Measurements from ENCODE around the gene PCDHA4. TPM values are rescaled to one million over a fixed set of nuclear protein-coding genes. Genes with fewer than 3 reads are reported as not detected.

PCDHA4 gene
- total RNA-seq, 1 experiment from 2014 or later: not detected

DNA sequence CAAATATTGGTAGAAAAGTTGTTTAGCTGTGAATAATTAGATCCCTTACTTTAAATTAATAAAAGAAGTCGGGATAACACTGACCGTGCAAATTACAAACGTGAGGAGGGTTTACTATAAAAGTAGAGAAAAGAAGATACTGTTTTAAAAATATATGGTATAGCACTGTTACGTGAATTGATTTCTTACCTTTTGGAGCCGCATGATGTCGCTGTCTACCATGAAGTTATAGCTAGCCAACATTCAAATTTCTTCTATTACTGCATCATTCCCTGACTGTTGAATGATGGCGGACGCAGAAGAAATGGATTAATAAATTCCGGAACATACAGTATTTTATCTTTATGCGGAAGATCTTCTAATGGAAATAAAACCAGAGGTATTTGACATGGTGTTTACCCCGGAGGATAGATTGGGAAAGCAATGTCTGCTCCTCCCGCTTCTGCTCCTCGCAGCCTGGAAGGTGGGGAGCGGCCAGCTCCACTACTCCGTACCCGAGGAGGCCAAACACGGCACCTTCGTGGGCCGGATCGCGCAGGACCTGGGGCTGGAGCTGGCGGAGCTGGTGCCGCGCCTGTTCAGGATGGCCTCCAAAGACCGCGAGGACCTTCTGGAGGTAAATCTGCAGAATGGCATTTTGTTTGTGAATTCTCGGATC is 21.0 kb downstream of the PCDHA4 start, which contains the start of gene PCDHA6:
PCDHA6 (plus strand) TSS at position 257 of the 658 bp plus-strand sequence; CDS start at position 389, 132 bp downstream.
- no peak within 1 kb of the TSS for H3K27ac ChIP-seq (ENCODE audit: low read depth, low read length)
- no peak for ATAC-seq
- intact Hi-C loops (cut with micrococcal nuclease): no loop called here
- H3K36me3 ChIP-seq (ENCODE audit: control insufficient read depth in 1 of 2, insufficient read depth in 2 of 2, low read length in 2 of 2): no peaks in the 10 kb centered on the region
- RAD21 ChIA-PET (ENCODE audit: low non-redundant PET in 1 of 2, low total read pairs in 2 of 2, uncharacterized antibody in 2 of 2, unreplicated experiment in 2 of 2): no interaction called here
- CTCF ChIA-PET: no interaction called here
- no peak within 1 kb of the TSS for H3K4me3 ChIP-seq (replicated peaks in 1 of 2; ENCODE audit: low read depth in 1 of 2, low read length in 2 of 2)
- H3K9ac ChIP-seq (ENCODE audit: low read length): no peak within 1 kb of the TSS
- no peak for TF ChIP-seq SP1 (IDR thresholded peaks at IDR 0.05; ENCODE audit: low read depth)
- no peak for TF ChIP-seq CBX3 (IDR thresholded peaks at IDR 0.05; ENCODE audit: low read depth)
- TF ChIP-seq ELF1 (IDR thresholded peaks at IDR 0.05; ENCODE audit: borderline replicate concordance, low read depth): no peak
- TF ChIP-seq, protein P1, sequence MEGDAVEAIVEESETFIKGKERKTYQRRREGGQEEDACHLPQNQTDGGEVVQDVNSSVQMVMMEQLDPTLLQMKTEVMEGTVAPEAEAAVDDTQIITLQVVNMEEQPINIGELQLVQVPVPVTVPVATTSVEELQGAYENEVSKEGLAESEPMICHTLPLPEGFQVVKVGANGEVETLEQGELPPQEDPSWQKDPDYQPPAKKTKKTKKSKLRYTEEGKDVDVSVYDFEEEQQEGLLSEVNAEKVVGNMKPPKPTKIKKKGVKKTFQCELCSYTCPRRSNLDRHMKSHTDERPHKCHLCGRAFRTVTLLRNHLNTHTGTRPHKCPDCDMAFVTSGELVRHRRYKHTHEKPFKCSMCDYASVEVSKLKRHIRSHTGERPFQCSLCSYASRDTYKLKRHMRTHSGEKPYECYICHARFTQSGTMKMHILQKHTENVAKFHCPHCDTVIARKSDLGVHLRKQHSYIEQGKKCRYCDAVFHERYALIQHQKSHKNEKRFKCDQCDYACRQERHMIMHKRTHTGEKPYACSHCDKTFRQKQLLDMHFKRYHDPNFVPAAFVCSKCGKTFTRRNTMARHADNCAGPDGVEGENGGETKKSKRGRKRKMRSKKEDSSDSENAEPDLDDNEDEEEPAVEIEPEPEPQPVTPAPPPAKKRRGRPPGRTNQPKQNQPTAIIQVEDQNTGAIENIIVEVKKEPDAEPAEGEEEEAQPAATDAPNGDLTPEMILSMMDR (IDR thresholded peaks at IDR 0.05 in 2 of 3, conservative IDR thresholded peaks at IDR 0.05 in 1 of 3; ENCODE audit: borderline replicate concordance in 1 of 3, insufficient read depth in 1 of 3, low read depth in 2 of 3, low read length in 2 of 3): no peak
- TF ChIP-seq YY1 (IDR thresholded peaks at IDR 0.05; ENCODE audit: extremely low read depth, insufficient replicate concordance, low read depth, low read length): no peak
- TF ChIP-seq, protein P2, sequence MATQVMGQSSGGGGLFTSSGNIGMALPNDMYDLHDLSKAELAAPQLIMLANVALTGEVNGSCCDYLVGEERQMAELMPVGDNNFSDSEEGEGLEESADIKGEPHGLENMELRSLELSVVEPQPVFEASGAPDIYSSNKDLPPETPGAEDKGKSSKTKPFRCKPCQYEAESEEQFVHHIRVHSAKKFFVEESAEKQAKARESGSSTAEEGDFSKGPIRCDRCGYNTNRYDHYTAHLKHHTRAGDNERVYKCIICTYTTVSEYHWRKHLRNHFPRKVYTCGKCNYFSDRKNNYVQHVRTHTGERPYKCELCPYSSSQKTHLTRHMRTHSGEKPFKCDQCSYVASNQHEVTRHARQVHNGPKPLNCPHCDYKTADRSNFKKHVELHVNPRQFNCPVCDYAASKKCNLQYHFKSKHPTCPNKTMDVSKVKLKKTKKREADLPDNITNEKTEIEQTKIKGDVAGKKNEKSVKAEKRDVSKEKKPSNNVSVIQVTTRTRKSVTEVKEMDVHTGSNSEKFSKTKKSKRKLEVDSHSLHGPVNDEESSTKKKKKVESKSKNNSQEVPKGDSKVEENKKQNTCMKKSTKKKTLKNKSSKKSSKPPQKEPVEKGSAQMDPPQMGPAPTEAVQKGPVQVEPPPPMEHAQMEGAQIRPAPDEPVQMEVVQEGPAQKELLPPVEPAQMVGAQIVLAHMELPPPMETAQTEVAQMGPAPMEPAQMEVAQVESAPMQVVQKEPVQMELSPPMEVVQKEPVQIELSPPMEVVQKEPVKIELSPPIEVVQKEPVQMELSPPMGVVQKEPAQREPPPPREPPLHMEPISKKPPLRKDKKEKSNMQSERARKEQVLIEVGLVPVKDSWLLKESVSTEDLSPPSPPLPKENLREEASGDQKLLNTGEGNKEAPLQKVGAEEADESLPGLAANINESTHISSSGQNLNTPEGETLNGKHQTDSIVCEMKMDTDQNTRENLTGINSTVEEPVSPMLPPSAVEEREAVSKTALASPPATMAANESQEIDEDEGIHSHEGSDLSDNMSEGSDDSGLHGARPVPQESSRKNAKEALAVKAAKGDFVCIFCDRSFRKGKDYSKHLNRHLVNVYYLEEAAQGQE (IDR thresholded peaks at IDR 0.05; ENCODE audit: low read depth): no peak
- no peak for TF ChIP-seq ZFX (IDR thresholded peaks at IDR 0.05)
- TF ChIP-seq JUND (IDR thresholded peaks at IDR 0.05): no peak
- TF ChIP-seq, protein P3, sequence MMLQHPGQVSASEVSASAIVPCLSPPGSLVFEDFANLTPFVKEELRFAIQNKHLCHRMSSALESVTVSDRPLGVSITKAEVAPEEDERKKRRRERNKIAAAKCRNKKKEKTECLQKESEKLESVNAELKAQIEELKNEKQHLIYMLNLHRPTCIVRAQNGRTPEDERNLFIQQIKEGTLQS (IDR thresholded peaks at IDR 0.05): no peak
- no peak for TF ChIP-seq POLR2A (IDR thresholded peaks at IDR 0.05; ENCODE audit: borderline replicate concordance, extremely low read depth, insufficient read depth, insufficient read length)
- no peak for TF ChIP-seq TCF7L2 (IDR thresholded peaks at IDR 0.05; ENCODE audit: borderline replicate concordance, extremely low read depth, insufficient read depth, insufficient read length)
- TF ChIP-seq ZNF274 (IDR thresholded peaks at IDR 0.05; ENCODE audit: low read depth, low read length): no peak
- no peak for TF ChIP-seq SRF (IDR thresholded peaks at IDR 0.05; ENCODE audit: low read depth)
- no peak for TF ChIP-seq SIN3A (IDR thresholded peaks at IDR 0.05; ENCODE audit: low read depth)
- no peak for TF ChIP-seq EGR1 (IDR thresholded peaks at IDR 0.05; ENCODE audit: low read depth)
- no peak for TF ChIP-seq RAD21 (IDR thresholded peaks at IDR 0.05; ENCODE audit: low read depth)
- TF ChIP-seq POLR2AphosphoS5 (IDR thresholded peaks at IDR 0.05; ENCODE audit: low read depth, low read length): no peak
- TF ChIP-seq EZH2 (IDR thresholded peaks at IDR 0.05): no peak
- no peak for DNase-seq (ENCODE audit: low read depth, low spot score)
- no peaks in the 10 kb centered on the region for H3K4me1 ChIP-seq (ENCODE audit: control insufficient read depth in 1 of 2, insufficient read depth in 2 of 2, low read length in 2 of 2)
- no peaks in the 10 kb centered on the region; the same call in 1 of the 2 replicates for H3K9me2 ChIP-seq (ENCODE audit: insufficient read depth)
- H3K4me2 ChIP-seq (ENCODE audit: low read length): no peak within 1 kb of the TSS
- no peaks in the 10 kb centered on the region for H3K79me2 ChIP-seq (ENCODE audit: insufficient read depth, low read length)
- no TSS peak for BruUV-seq (replicated peaks)
- no peaks in the 10 kb centered on the region for H3K27me3 ChIP-seq (ENCODE audit: insufficient read depth, low read length)
- POLR2A ChIA-PET: no interaction called here
- no peaks in the 10 kb centered on the region for H4K20me1 ChIP-seq (ENCODE audit: insufficient read depth)
- no peak within 1 kb of the TSS for H2AFZ ChIP-seq (ENCODE audit: low read depth, low read length, poor library complexity, severe bottlenecking)
- no peaks in the 10 kb centered on the region for H3K9me3 ChIP-seq (ENCODE audit: control insufficient read depth in 1 of 2, insufficient read depth in 1 of 2, low read depth in 1 of 2, low read length in 2 of 2)

Measured in HCT116 (cell line).